Mucosa of rectum (tissue), 2 donors: ENCODE measurements around the gene RASA3.
"Not testable (repeated sequence)": the region's sequence is repeated elsewhere in the genome, so short reads cannot be mapped to it uniquely, and the experiment has no call there.

Experiments
- H3K27ac ChIP-seq, 2 donors: one replicate each; pipeline ENCODE4 v1.7.0; 2013; ENCODE audit warnings: inconsistent platforms in 2 of 2, low read depth in 2 of 2, low read length in 2 of 2
- H3K27me3 ChIP-seq, 2 donors: one replicate each; pipeline ENCODE4 v1.7.0; 2013; ENCODE audit warnings: low read length in 2 of 2; ENCODE audit not compliant: control insufficient read depth in 2 of 2, insufficient read depth in 2 of 2
- H3K36me3 ChIP-seq, 2 donors: one replicate each; pipeline ENCODE4 v1.7.0; 2013; ENCODE audit warnings: low read length in 2 of 2; ENCODE audit not compliant: control insufficient read depth in 2 of 2, insufficient read depth in 2 of 2
- H3K4me1 ChIP-seq, 2 donors: one replicate each; pipeline ENCODE4 v1.7.0; 2013; ENCODE audit warnings: low read length in 2 of 2, mild to moderate bottlenecking in 1 of 2; ENCODE audit not compliant: control insufficient read depth in 2 of 2, insufficient read depth in 2 of 2
- H3K4me3 ChIP-seq, 2 donors: one replicate each; pipeline ENCODE4 v1.7.0; 2013; ENCODE audit warnings: low read length in 2 of 2
- H3K9ac ChIP-seq, 2 donors: one replicate each; pipeline ENCODE4 v1.7.0; 2013; ENCODE audit warnings: low read length in 2 of 2, low read depth in 1 of 2, mild to moderate bottlenecking in 1 of 2
- H3K9me3 ChIP-seq, 2 donors: one replicate each; pipeline ENCODE4 v1.7.0; 2013; ENCODE audit warnings: low read length in 2 of 2; ENCODE audit not compliant: control insufficient read depth in 2 of 2
- donor health status: healthy.
- donor health status: Normal muscosa, but diverticular disease.

RASA3 gene

DNA sequence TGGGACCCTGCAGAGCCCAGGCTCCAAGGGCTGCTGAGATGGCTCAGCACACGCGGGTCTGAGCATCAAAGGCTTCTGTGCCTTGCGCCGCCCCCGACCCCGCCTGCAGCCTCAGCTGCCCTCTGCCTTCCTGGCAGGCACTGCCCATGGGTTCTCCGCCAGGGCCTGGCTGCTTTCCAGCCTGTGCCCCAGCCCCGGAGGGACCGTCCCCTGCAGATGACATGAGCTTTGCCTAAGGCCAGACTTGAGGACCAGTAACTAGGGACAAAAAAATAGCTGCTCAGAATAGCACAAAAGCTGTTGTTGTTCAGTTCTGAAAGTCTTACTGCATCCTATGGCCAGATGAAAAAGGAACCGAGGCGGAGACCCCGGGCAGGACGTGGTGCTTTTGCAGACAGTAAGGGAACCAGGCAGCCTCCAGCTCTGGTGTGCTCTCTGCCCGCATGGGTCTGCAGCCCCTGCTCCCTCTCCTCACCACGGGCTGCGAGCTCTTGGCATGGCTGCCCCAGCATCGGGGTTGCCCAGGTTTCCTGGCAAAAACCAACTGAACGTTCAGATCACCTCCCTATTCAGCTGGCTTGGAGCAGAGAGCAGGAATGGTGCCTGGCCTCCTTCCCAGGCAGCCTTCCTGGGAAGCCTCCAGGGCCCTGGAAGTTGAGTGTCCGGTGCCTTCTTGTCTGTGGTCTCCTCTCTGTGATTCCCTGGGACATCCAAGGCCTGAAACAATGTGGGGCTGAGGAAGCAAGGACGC lies 34.1 kb upstream of the RASA3 start:
- no peaks in the 10 kb centered on the region for H3K27me3 ChIP-seq
- H3K9me3 ChIP-seq: no peaks in the 10 kb centered on the region
- H3K4me3 ChIP-seq: no peak overlapping the region
- H3K9ac ChIP-seq: no peak overlapping the region
- peaks cover 14 to 16% of the 10 kb centered on the region in 2 donors for H3K4me1 ChIP-seq
- no peaks in the 10 kb centered on the region for H3K36me3 ChIP-seq
- no peak overlapping the region for H3K27ac ChIP-seq

DNA sequence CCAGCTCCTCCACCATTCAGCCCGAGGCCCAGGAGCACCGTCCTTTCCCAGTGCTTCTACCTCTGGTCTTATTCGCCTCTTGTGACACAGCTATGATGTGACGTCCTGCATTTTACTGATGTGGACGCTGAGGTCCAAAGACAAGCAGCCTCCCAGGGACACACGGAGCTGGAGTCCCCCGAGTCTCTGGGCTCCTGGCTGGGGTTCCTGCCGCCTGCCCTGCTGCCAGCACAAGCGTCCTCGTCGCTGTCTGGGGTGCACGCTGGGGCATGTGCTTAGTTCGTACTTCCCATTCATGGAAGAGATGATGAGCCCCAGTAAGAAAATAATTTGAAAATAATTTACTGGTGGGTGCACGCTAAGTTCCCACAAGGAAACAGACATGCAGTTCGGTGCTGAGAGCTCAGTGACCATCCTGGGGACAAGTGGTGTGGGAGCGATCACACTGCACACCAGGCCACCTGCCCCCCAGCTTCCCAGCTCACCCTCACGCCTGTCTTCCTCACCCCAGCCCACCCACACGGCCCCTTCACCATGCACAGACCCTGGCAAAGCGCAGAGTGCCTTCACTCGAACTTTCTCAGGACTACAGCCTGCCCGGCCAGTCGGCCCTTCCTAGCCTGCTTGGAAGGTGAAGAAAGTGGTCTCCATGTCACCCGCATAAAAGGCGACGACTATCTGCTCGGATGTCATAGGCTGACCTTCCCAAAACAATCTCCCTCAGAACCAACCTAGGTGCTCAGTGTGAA lies 32.4 kb upstream of the RASA3 start:
- Histone ChIP-seq H3K36me3 (no peaks in the 10 kb centered on the region), H3K27ac (no peak overlapping the region), H3K9me3 (no peaks in the 10 kb centered on the region), H3K4me3 (no peak overlapping the region), H3K4me1 (peaks cover 16% of the 10 kb centered on the region in 2 donors), H3K9ac (no peak overlapping the region), H3K27me3 (no peaks in the 10 kb centered on the region)

DNA sequence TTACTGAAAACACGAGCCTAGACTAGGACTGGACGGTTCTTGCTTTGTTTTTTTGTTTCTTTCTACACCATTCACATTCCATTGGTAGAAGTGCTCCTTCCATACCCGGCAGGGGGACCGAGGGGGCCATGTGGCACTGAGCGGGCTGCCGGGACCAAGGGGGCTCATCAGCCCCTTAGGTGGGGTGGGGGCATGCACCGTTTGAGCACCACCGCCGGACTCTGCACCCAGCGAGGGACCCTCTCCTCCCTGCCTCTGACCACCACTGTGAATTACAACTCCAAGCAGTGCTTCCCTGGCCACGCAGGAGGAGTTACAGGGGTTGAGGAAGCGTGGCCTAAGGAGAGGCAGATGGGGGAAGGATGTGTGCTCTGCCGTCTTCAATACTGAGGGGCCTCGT lies 31.6 kb upstream of the RASA3 start:
- H3K27me3 ChIP-seq: no peaks in the 10 kb centered on the region
- no peak overlapping the region for H3K9ac ChIP-seq
- no peak overlapping the region for H3K27ac ChIP-seq
- H3K4me1 ChIP-seq: peaks cover 16% of the 10 kb centered on the region in 2 donors
- H3K4me3 ChIP-seq: no peak overlapping the region
- no peaks in the 10 kb centered on the region for H3K9me3 ChIP-seq
- H3K36me3 ChIP-seq: no peaks in the 10 kb centered on the region

DNA sequence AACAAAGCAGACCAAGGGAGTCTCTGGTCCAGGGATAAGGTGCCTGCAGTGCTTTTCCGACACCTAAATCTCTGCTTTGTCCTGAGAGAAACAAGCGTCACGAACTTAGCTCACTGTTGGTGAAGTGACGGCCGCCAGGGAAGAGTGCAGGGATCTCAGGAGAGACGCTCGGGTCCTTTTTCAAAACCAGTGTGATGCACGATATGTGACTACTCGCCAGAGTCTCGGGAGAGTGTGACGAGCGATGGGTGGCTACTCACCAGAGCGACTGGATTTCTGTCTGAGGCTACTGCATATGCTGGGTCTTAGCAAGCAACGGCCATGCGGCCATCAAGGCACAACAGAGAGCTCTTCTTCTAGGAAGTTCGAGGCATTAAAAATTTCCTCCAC lies 30.1 kb upstream of the RASA3 start:
- H3K36me3 ChIP-seq: no peaks in the 10 kb centered on the region
- H3K9me3 ChIP-seq: no peaks in the 10 kb centered on the region
- no peaks in the 10 kb centered on the region for H3K27me3 ChIP-seq
- H3K27ac ChIP-seq: peak overlapping the region in 1 of 2 donors; percentile 53
- H3K4me3 ChIP-seq: peak overlapping the region in 1 of 2 donors; percentile 68
- peak overlapping the region; percentile 26 to 28 for H3K9ac ChIP-seq
- peaks cover 16% of the 10 kb centered on the region in 2 donors for H3K4me1 ChIP-seq

DNA sequence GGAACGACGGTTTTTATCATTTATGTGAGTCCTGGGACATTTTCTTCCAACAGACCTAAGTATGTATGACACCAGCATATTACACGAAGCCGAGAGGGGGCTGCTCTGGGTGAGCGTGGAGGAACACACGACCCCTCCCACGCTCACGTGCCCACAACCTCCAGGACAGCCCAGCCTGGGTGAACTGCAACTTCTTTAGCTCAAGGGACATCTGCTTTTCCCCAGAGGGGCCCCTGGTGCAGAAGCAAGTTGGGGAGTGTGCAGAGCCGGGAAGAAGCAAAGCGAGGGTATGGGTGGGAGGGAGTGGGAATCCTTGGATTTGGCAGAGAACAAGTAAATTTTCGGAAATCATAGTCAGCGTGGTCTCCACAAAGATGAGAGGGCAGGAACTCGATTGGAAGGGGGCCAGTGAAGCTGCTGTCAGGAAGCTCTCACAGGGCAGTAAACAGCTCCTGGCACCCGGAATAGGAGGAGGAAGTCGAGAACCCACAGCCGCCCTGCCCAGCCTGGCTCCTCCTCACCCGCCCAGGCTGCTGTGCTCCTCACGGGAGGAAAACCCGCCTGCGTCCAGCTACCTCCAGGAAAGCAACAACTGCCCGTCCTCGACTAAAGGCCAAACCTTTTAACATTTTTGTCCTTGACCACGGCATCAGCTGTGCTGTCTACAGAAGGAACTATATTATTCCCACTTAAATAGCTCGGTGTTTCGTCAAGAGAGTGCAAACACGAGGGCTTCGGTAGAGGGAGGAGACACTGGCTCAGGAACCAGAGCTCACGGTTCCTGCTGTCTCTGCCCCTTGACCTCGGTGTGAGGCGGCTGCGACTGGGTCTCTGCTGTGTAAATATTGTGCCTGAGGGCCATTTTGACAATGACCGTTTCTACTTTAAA lies 29.5 kb upstream of the RASA3 start:
- Histone ChIP-seq H3K9ac (peak overlapping the region; percentile 26 to 28), H3K9me3 (no peaks in the 10 kb centered on the region), H3K4me1 (peaks cover 16 to 19% of the 10 kb centered on the region in 2 donors), H3K4me3 (peak overlapping the region; percentile 36 to 68), H3K27me3 (no peaks in the 10 kb centered on the region), H3K36me3 (no peaks in the 10 kb centered on the region), H3K27ac (peak overlapping the region in 1 of 2 donors; percentile 53)

DNA sequence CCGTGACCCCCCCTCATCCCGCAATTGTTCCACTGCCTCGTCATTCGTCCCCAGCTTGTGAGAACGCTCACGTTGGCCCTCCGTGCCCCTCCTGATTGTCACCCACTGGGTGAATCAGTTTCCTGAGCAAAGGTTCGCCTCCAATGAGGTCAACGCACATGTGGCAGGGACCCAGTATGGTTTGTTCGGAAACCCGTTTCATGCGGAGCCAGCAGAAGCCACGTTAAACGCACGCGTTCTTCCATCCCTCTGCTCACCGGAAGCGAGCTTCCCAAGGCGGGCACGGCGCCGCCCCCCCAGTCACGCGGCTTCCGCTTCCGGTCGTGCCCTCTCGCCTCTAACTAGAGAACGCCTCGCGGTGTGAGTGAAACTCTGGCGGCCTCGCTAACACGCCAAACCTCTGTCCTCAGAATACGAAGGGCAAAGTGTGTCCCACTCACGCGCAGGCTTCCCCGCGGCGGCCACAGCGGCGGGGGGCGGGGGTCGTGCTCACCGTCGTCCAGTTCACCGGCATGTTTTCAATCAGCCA lies 28.7 kb upstream of the RASA3 start:
- H3K9ac ChIP-seq: no peak overlapping the region
- no peak overlapping the region for H3K4me3 ChIP-seq
- peaks cover 16 to 21% of the 10 kb centered on the region in 2 donors for H3K4me1 ChIP-seq
- H3K27ac ChIP-seq: no peak overlapping the region
- H3K36me3 ChIP-seq: no peaks in the 10 kb centered on the region
- H3K27me3 ChIP-seq: no peaks in the 10 kb centered on the region
- no peaks in the 10 kb centered on the region for H3K9me3 ChIP-seq

DNA sequence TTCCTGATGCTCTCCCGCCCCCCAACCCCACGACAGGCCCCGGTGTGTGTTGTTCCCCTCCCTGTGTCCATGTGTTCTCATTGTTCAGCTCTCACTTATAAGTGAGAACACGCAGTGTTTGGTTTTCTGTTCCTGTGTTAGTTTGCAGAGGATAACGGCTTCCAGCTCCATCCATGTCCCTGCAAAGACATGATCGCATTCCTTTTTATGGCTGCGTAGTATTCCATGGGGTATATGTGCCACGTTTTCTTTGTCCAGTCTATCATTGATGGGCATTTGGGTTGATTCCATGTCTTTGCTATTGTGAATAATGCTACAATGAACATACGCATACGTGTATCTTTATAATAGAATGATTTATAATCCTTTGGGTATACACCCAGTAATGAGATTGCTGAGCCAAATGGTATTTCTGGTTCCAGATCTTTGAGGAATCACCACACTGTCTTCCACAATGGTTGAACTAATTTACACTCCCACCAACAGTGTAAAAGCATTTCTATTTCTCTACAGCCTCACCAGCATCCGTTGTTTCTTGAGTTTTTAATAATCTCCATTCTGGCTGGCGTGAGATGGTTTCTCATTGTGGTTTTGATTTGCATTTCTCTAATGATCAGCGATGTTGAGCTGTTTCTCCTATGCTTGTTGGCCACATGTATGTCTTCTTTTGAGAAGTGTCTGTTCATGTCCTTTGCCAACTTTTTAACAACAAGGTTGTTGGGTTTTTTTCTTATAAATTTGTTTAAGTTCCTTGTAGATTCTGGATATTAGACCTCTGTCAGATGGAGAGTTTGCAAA lies 26.6 kb upstream of the RASA3 start:
- H3K4me3 ChIP-seq, H3K36me3 ChIP-seq, H3K9me3 ChIP-seq, H3K9ac ChIP-seq, H3K27me3 ChIP-seq, H3K27ac ChIP-seq: not testable (repeated sequence)
- H3K4me1 ChIP-seq: peaks cover 16 to 21% of the 10 kb centered on the region in 2 donors

DNA sequence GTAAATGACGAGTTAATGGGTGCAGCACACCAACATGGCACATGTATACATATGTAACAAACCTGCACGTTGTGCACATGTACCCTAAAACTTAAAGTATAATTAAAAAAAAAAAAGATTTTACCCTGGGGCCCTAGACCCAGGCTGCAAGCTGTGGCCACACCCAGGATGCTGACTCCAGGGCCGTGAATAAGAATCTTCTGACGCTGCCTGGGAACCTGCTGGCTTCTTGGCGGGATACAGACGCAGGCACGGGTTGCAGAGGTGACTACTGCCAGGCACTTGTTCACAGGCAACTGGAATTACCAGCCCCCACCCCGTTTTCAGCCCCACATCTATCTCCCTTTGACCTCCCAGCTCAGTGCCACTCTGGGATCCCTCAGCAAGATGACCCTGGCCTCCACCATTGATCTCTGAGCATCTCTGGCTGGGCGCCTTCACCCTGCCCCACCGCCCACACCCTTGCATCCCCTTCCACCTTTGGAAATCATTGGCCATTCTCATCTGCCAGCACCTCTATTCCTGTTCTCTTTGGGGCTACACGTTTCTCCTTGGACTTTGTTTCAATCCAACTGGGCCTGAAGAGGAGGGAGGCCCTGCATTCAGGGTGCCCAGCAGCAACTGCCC lies 25.6 kb upstream of the RASA3 start:
- no peaks in the 10 kb centered on the region for H3K9me3 ChIP-seq
- peaks cover 16 to 21% of the 10 kb centered on the region in 2 donors for H3K4me1 ChIP-seq
- no peaks in the 10 kb centered on the region for H3K27me3 ChIP-seq
- H3K27ac ChIP-seq: no peak overlapping the region
- H3K36me3 ChIP-seq: no peaks in the 10 kb centered on the region
- H3K9ac ChIP-seq: no peak overlapping the region
- H3K4me3 ChIP-seq: no peak overlapping the region
